GM19452 (cell line): ENCODE results near the gene FNDC3B.
A peak's percentile ranks its signal among the peaks of the same experiment; 100 is the strongest.
"Not testable (repeated sequence)": the region's sequence is repeated elsewhere in the genome, so short reads cannot be mapped to it uniquely, and the experiment has no call there.

ENCODE experiments used
- ATAC-seq: cut with Tn5 transposase; IDR thresholded peaks from one replicate; pipeline ENCODE4 v1.9.1; 2021; ENCODE audit not compliant: unreplicated experiment

The FNDC3B gene

GRCh38 chr3:172039436-172040077 lies at the start of gene FNDC3B:
FNDC3B (plus strand) TSS chr3:172039578; CDS start chr3:172112480, 72,902 bp downstream.
- ATAC-seq, result peak; percentile 63

GRCh38 chr3:171990239-171990638 lies 49.1 kb upstream of the FNDC3B start:
- ATAC-seq, result not testable (repeated sequence)

GRCh38 chr3:171991166-171991565 lies 48.2 kb upstream of the FNDC3B start:
- no peak for ATAC-seq

GRCh38 chr3:171994646-171995428 lies 44.5 kb upstream of the FNDC3B start:
- ATAC-seq, result no peak

DNA sequence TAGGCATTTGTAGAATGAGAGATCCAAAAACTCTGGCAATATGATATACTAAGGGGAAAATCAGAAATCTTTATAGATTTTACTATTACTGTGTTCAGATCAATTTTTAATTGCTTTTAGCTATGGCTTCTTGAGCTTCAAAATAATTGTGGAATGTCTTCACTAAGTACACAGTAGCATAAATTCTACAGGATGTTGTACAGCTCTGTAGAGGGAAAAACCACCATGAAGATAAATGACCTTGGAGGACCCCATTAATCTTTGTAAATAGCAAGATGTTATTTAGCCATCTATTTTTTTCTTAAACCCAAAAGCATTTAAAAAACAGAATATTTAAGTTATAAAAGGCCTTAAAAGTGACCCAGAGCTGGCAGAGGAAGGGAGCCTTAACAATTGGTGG lies 43.9 kb upstream of the FNDC3B start:
- no peak for ATAC-seq

DNA sequence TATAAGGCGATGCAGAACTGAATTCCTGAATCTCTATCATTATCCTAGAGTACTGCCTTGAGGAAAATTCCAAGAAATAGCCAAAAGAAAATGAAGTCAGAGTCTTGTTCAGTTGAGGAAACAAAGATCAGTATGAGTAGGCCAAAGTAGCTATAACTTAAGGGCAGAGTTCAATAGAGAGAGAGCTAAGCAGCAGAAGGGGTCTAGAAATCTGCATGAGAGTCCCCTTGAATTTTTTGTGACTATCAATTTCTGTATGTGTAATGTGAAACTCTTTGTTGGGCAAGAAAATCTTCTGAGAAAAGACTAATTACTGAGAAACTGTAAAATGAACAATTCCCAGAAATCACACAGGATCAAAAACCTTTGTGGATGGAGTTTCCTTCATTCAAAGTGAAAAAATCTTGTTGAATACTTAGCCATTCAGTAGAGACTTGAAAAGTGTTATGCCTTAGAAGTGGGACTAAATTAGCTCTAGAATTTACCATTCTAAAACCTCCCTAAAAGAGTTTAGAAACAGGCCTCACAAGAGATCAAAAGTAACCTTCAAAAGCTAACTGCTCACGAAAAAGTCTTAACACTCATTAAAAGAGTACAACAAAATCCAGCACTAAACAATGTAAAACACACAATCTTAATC lies 43.1 kb upstream of the FNDC3B start:
- ATAC-seq, result no peak

DNA sequence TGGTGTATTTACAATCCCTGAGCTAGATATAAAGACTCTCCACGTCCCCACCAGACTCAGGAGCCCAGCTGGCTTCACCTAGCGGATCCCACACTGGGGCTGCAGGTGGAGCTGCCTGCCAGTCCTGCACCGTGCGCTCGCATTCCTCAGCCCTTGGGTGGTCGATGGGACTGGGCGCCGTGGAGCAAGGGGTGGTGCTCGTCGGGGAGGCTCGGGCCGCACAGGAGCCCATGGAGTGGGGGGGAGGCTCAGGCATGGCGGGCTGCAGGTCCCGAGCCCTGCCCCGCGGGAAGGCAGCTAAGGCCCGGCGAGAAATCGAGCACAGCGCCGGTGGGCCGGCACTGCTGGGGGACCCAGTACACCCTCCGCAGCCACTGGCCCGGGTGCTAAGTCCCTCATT lies 40.6 kb upstream of the FNDC3B start:
- not testable (repeated sequence) for ATAC-seq

DNA sequence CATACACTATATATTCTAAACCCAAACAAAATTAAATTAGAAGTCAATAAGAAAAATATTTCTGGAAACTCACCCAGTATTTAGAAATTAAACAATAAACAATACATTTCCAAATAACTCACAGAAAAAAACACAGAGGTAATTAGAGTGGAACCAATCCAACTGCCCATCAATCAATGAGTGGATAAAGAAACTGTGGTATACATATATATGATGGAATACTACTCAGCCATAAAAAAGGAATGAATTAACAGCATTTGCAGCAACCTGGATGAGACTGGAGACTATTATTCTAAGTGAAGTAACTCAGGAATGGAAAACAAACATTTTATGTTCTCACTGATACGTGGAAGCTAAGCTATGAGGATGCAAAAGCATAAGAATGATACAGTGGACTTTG lies 37.8 kb upstream of the FNDC3B start:
- ATAC-seq, result not testable (repeated sequence)

DNA sequence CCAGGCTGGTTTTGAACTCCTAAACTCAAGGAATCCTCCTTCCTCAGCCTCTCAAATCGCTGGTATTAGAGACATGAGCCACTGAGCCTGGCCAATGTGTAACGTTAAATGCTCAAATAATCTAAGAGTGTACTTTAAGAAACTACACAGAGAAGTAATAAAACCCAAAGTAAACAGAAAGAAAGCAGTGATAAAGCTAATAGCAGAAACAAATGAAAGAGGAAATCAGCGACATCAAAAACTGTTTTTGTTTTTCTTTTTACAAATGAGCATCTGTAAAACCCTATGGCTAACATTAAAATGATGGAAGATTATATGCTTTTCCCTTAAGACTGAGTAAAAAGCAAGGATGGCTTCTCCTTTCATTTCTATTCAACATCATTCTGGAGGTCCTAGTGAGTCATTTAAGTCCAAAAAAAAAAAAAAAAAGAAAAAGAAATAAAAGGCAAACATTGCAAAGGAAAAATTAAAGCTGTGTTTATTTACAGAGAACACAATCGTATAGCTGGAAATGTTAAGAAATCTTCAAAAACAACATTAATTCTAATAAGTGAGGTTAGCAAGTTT lies 36.8 kb upstream of the FNDC3B start:
- no peak for ATAC-seq

DNA sequence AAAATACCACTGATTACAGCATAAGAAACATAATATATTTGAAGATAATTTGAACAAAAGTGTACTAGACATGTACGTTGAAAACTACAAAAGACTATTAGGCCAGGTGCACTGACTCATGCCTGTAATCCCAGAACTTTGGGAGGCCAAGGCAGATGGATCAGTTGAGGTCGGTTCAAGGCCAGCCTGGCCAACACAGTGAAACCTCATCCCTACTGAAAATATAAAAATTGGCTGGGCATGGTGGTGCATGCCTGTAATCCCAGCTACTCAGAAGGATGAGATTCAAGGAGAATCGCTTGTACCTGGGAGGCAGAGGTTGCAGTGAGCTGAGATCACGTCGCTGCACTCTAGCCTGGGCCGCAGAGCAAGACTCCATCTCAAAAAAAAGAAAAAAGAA lies 36.2 kb upstream of the FNDC3B start:
- ATAC-seq, result no peak

DNA sequence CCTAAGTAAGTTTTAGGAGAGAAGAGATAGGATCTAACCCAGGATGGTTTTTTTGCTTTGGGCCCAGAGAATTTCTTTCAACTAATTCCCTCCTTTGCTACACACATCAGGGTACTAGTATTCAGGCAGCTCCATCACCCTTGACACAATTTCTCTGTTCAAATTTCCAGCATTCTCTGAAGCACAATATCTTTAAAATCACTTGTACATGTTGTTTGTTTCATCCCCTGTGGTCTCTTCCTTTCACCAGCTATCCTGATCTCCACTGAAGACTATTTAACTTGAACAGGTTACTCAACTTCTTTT lies 32.4 kb upstream of the FNDC3B start:
- no peak for ATAC-seq

- ATAC-seq, result no peak
These were observed 29.6 kb upstream of the FNDC3B start for GRCh38 chr3:172009803-172010202.

GRCh38 chr3:172012775-172013174 lies 26.6 kb upstream of the FNDC3B start:
- ATAC-seq, result no peak

DNA sequence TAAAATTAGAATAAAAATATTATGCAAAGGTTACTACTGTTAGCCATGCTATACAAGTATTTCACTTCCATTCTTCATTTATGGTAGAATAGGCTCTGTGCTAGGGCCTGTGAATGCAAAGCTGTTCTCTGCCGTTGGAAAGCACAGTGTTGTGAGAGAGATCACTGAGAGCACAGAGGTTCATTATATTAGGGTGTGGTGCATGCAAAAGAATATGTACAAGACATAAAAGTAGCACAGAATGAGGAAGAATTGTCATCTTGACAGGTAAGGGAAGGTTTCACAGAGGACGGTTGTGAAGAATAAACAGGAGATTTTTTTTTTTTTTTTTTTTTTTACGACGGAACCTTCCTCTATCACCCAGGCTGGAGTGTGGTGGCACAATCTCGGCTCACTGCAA lies 25.2 kb upstream of the FNDC3B start:
- no peak for ATAC-seq

DNA sequence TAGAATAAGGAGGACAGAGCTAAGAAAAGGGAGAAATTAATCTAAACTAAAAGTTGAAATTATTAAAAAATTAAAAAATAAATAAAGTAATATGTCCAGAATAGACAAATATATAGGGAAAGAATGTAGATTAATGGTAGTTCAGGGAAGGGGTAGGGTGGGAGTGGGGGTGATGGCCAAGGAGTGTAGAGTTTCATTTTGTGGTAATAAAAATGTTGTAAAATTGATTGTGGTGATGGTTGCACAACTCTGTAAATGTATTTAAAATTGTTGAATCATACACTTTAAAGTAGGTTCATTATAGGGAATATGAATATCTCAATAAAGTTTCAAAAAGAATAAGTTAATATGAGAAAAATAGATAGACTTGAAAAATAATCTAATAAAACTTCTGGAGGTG lies 21.0 kb upstream of the FNDC3B start:
- no peak for ATAC-seq

- ATAC-seq, result no peak
These were observed 18.6 kb upstream of the FNDC3B start for GRCh38 chr3:172020763-172021162.

- ATAC-seq, result no peak
These were observed 18.2 kb upstream of the FNDC3B start for GRCh38 chr3:172021164-172021563.

GRCh38 chr3:172021859-172022258 lies 17.5 kb upstream of the FNDC3B start:
- ATAC-seq, result no peak

- no peak for ATAC-seq
These were observed 15.5 kb upstream of the FNDC3B start for GRCh38 chr3:172023915-172024314.

DNA sequence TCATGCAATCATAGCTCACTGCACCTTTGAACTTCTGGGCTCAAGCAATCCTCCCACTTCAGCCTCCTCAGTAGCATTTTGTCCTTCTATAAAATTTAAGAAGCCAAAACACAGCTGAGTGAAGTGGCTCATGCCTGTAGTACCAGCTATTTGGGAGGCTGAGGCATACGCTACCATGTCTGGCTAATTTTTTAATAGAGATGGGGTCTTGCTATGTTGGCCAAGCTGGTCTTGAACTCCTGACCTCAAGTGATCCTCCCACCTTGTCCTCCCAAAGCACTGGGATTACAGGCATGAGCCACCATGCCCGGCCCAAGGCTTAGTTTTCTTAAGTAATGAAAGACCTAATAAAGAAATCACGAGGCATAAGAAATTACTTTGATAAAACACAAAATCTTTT lies 14.7 kb upstream of the FNDC3B start:
- no peak for ATAC-seq

GRCh38 chr3:172029425-172030098 lies 9.8 kb upstream of the FNDC3B start:
- no peak for ATAC-seq
